OCI-LY7 (cell line): Measurements from ENCODE around the gene QSOX1.

Source experiments
- EZH2phosphoT487 ChIP-seq: fragments of 200-600 bp; sonication (generic); IDR thresholded peaks from 2 replicates; pipeline ENCODE4 v1.6.1; 2018; ENCODE audit warnings: low read depth, borderline replicate concordance, mild to moderate bottlenecking, mixed run types, antibody characterized with exemption, low read length, moderate library complexity, mixed read lengths
- TF ChIP-seq, protein P1 (sequence below): fragments of 200-600 bp; sonication (generic); conservative IDR thresholded peaks from 2 replicates; pipeline ENCODE4 v1.5.1; 2014; ENCODE audit warnings: mild to moderate bottlenecking, antibody characterized with exemption, low read length, moderate library complexity, mixed read lengths

DNA sequence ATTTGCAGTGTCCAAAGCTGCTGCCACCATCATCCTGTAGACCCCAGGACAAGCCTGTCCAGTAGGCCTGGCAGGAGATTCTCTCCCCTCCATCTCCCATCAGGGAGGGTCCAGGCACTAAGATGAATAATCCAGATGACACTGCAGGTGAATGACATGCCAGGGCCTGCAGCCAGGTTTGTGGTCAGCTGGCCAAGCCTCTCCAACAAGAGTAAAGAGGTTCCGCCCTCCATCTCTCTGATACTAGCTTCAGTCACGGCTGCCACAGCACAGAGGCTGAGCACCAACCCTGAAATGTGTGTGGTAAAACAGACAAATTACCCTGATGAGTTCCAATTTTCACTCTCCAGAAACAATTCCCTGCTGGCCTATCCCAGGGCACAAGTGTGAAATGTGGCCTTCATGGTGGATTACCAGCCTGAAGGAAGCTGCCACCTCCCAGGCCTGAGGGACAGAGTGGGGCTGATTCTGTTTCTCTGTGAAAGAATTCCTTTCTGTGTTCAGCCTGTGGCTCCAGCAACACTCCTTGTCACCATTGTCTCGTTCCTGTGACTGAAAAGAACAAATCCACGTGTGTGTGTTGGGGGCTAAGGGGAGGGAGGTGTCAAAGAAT lies 55.4 kb downstream of the QSOX1 start:
- TF ChIP-seq, protein P1, sequence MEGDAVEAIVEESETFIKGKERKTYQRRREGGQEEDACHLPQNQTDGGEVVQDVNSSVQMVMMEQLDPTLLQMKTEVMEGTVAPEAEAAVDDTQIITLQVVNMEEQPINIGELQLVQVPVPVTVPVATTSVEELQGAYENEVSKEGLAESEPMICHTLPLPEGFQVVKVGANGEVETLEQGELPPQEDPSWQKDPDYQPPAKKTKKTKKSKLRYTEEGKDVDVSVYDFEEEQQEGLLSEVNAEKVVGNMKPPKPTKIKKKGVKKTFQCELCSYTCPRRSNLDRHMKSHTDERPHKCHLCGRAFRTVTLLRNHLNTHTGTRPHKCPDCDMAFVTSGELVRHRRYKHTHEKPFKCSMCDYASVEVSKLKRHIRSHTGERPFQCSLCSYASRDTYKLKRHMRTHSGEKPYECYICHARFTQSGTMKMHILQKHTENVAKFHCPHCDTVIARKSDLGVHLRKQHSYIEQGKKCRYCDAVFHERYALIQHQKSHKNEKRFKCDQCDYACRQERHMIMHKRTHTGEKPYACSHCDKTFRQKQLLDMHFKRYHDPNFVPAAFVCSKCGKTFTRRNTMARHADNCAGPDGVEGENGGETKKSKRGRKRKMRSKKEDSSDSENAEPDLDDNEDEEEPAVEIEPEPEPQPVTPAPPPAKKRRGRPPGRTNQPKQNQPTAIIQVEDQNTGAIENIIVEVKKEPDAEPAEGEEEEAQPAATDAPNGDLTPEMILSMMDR: no peak
- no peak for TF ChIP-seq EZH2phosphoT487
